ENCODE measurements around the gene PTCD3.

Gene PTCD3

GRCh38 chr2:86118130-86118529 is 12.1 kb downstream of the PTCD3 start:
- no peak for TF ChIP-seq CTCF (IDR thresholded peaks at IDR 0.05)

GRCh38 chr2:86123328-86123925 is 17.4 kb downstream of the PTCD3 start:
- TF ChIP-seq CTCF (IDR thresholded peaks at IDR 0.05): no peak

- TF ChIP-seq CTCF (IDR thresholded peaks at IDR 0.05): no peak
Measured at GRCh38 chr2:86124683-86125082, 18.6 kb downstream of the PTCD3 start.

- TF ChIP-seq CTCF (IDR thresholded peaks at IDR 0.05): no peak
Measured at GRCh38 chr2:86134709-86135108, 28.7 kb downstream of the PTCD3 start.

- TF ChIP-seq CTCF (IDR thresholded peaks at IDR 0.05): no peak
Measured at GRCh38 chr2:86135653-86136052, 29.6 kb downstream of the PTCD3 start.

- no peak for TF ChIP-seq CTCF (IDR thresholded peaks at IDR 0.05)
Measured at GRCh38 chr2:86136141-86136540, 30.1 kb downstream of the PTCD3 start.

GRCh38 chr2:86138736-86139625 is 32.9 kb downstream of the PTCD3 start:
- no peak for TF ChIP-seq CTCF (IDR thresholded peaks at IDR 0.05)

All from LNCAP (cell line).